GM21723 (cell line): Measurements from ENCODE around the gene ATRNL1.

Source experiments
- ATAC-seq: cut with Tn5 transposase; IDR thresholded peaks from one replicate; pipeline ENCODE4 v1.9.1; 2021; ENCODE audit warnings: mild to moderate bottlenecking, moderate library complexity; ENCODE audit not compliant: unreplicated experiment

The ATRNL1 gene

GRCh38 chr10:115093286-115093775 lies at the start of gene ATRNL1:
TSS of gene ATRNL1 (plus strand) at chr10:115093365. CDS start at chr10:115093751, 386 bp downstream.
- peak; percentile 74 for ATAC-seq

DNA sequence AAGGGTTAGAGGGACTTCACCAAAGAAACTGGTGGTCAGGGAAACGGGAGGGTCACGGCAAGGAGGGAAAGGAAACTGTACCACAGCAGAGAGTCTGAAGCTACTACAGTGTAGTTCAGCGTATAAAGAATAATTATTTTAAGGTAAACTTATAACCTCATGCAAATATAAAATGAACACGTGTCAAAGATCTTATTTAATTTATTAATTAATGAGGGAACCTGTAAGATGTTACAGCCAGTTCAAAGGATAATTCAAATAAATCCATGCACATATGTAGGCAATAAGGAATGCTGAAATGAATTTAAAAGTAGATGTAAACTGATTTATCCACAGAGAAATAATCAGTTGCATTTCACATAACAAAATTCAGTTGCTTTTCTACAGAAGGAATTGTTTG lies 49.4 kb upstream of the ATRNL1 start:
- no peak for ATAC-seq

DNA sequence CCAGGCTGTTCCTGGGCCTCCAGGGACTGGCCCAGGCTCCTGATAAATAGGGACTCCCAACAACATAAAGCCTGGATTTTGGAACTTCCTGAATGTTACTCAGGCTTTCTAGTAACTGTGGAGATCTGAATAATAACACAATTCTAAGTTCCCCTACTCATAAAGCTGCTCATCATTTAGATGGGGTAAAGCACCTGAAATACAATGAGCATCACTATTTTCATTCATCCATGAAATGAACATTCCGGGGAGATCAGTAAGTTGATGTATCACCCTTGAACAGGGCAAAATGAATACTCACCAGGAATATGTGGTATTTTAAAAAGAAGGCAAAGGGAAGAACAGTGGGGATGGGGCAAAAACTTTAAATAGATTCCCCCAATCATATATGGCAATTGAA lies 48.3 kb upstream of the ATRNL1 start:
- ATAC-seq = no peak

- ATAC-seq = no peak
Observed at GRCh38 chr10:115045499-115045898, 47.7 kb upstream of the ATRNL1 start.

- ATAC-seq = no peak
Observed at GRCh38 chr10:115046686-115047236, 46.4 kb upstream of the ATRNL1 start.

DNA sequence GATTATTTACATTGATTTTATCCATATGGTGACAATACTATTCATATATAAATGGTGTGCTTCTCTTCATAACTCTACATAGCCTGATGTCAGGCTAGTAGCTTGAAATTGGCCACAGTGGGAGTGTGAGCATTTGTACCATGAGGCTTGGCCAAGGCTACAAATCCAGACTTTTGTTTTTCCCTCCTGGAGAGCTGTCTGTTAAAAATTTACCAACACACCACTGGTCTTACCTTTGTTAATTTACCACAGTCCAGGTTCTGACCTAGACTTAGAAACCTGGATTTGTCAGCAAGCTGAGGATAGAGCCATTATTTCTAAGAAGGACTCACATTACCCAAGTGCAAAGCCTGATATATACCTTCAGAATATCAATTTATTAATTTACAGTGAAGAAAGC lies 45.5 kb upstream of the ATRNL1 start:
- ATAC-seq = no peak

GRCh38 chr10:115049318-115049717 lies 43.8 kb upstream of the ATRNL1 start:
- ATAC-seq = no peak

DNA sequence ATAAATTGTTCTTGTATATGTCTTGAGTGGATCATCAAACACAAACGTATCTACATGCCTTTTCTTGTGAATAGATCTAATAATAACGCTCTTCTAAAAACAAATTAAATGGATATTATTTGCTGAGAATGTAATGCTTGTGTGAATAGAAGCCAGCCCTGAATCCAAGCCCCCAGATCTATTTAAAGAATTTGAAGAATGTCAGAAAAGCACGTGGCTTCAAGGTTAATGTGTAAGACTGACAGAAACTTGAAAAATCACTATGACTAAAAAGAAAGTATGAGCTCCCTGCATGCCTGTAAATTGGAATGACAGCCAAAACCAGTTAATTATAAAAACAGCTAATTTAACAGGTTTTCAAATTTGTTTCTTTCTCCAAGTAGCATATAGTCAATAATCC lies 43.2 kb upstream of the ATRNL1 start:
- no peak for ATAC-seq

DNA sequence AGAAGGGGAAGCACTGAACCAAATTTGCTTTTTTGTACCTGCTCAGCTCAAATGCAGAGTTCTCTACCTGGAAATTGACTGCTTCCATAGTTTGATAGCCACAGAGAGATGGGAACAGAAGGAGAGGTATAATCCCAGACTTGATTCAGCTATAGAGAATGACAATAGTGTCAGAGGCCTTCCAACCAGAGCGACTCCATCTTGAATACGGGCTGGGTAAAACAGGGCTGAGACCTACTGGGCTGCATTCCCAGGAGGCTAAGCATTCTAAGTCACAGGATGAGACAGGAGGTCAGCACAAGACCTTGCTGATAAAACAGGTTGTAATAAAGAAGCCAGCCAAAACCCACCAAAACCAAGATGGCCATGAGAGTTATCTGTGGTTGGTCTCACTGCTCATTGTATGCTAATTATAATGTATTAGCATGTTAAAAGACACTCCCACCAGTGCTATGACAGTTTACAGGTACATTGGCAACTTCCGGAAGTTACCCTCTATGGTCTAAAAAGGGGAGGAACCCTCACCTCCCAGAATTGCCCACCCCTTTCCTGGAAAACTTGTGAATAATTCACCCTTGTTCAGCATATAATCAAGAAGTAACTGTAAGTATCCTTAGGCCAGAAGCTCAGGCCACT lies 42.7 kb upstream of the ATRNL1 start:
- no peak for ATAC-seq

DNA sequence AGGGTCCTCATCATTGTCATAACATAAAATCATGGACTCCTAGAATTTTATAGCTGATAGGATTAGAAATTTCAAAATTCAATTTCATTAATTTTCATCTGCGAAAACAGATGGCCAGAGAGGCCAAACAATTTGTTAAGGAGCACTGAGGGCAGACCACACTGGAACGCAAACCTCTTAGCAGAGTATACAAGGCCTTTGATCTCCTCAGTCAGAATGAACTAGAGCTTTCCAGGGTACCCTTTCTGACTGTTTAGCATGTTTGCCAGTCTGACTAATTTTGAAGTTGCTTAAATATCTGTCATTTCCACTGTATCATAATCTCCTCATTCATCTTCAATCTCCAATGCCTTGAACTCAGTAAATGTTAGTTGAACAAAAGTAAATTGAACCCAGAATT lies 41.9 kb upstream of the ATRNL1 start:
- no peak for ATAC-seq

DNA sequence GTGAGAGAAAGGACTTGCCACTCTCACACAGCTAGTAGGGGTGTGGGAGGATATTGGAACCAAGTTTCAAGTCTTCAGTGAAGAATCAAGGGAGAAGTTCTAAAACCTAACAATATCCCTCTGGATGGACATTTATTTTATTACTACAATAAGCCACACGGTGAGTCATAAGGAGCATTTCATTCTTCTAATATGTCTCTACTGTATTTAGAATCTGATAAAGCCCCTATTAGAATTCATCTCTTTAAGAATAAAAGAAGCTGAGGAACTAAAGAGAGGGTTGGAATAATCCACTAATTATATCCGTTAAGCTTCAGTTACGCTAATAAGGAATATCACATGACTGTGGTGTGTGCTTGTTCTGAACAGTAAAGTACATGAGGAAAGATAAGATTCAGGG lies 40.9 kb upstream of the ATRNL1 start:
- ATAC-seq = no peak

GRCh38 chr10:115052728-115053127 lies 40.4 kb upstream of the ATRNL1 start:
- ATAC-seq = no peak

GRCh38 chr10:115056186-115056585 lies 37.0 kb upstream of the ATRNL1 start:
- no peak for ATAC-seq

- no peak for ATAC-seq
Observed at GRCh38 chr10:115059301-115059898, 33.8 kb upstream of the ATRNL1 start.

DNA sequence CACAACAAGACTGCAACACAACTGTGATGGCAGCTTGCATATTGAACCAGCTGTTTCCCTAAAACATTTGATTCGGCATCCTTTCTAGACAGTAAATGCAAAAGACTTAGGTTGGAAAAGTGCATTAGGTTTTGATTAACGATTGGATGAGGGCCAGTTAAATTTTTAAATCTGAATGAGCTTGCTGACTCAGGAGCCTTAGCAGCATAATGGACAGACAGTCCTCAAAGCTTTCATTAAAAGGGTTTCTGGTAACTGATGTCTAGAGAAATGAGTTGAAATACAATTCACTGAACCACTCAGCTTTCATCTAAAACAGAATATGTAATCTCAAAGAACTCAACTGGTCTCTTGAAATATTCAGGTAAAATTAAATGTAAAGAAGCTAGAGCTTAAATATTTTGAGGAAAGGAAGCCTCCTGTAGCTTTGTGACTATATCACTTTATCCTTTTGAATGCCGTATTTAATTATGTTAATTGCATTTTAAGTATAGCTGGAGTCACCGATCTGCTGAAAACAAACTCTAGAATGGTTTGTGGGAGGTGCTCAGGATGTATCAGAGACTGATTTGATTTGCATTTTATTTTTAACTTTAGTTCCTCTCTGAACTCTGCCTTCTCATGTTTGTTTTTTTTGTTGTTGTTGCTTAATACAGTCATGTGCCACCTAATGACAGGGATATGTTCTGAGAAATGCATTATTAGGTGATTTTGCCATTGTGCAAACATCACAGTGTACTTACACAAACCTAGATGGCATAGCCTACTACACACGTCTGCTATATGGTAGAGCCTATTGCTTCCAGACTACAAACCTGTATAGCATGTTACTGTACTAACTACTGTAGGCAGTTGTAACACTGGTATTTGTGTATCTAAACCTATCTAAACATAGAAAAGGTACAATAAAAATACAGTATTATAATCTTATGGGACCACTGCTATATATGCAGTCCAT lies 29.2 kb upstream of the ATRNL1 start:
- ATAC-seq = no peak

- ATAC-seq = no peak
Observed at GRCh38 chr10:115065801-115066200, 27.4 kb upstream of the ATRNL1 start.

GRCh38 chr10:115066528-115066927 lies 26.6 kb upstream of the ATRNL1 start:
- ATAC-seq = no peak

DNA sequence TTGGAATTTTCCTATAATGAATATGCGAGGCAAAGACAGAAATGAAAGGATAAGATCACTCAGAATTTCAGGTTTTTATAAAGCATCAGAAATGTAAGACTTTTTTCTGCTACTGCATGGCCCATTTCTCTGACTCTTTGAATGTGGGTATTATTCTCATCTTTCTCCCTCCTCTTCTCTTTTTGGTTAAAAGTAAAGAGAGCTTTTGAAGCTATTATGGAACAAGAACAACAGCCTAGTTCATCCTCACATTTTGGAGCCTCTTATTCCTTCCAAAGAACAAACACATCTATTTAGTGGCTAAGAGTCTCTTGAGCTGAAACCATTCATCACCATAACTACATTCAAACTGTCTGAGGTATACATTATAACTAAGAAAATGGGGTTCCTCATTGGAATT lies 19.4 kb upstream of the ATRNL1 start:
- no peak for ATAC-seq

- no peak for ATAC-seq
Observed at GRCh38 chr10:115082506-115082905, 10.7 kb upstream of the ATRNL1 start.

DNA sequence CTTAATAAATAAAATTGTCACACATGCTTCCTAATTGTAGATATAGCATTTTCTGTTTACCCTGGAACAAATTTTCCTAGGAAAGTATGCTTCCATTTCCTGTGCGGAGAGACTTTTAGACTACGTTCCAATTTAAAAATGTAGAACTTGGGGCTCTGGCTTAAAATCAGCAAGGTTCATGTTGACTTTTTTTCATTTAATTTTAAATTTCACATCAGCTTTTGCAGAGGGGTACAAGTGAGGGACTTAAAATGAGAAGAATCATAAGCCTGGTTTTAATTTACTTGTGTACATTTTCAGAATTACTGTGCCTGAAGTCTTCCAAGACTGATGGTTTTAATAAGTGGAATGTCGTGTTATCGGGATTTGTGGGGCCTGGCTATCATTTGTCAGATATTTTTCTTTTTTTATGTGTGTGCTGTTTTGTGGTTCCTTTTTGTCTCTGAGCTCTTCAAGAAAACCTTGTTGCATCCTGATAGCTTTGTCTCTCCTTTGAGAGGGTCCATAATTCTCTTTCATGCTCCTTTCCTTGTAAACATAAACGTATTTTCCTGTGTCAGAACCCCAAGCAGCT lies 8.8 kb upstream of the ATRNL1 start:
- ATAC-seq = no peak

GRCh38 chr10:115091161-115091560 lies 2.0 kb upstream of the ATRNL1 start:
- ATAC-seq = no peak
